ENCODE results near the gene SHROOM2.

GRCh38 chrX:9846631-9847030 is 60.4 kb downstream of the SHROOM2 start:
- TF ChIP-seq, protein P1, sequence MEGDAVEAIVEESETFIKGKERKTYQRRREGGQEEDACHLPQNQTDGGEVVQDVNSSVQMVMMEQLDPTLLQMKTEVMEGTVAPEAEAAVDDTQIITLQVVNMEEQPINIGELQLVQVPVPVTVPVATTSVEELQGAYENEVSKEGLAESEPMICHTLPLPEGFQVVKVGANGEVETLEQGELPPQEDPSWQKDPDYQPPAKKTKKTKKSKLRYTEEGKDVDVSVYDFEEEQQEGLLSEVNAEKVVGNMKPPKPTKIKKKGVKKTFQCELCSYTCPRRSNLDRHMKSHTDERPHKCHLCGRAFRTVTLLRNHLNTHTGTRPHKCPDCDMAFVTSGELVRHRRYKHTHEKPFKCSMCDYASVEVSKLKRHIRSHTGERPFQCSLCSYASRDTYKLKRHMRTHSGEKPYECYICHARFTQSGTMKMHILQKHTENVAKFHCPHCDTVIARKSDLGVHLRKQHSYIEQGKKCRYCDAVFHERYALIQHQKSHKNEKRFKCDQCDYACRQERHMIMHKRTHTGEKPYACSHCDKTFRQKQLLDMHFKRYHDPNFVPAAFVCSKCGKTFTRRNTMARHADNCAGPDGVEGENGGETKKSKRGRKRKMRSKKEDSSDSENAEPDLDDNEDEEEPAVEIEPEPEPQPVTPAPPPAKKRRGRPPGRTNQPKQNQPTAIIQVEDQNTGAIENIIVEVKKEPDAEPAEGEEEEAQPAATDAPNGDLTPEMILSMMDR (IDR thresholded peaks at IDR 0.05), result no peak
- no peak for TF ChIP-seq EP300 (IDR thresholded peaks at IDR 0.05)
- no peak for TF ChIP-seq POLR2AphosphoS5 (IDR thresholded peaks at IDR 0.05)
- TF ChIP-seq POLR2A (IDR thresholded peaks at IDR 0.05), result no peak
